Left hindlimb (tissue), 1 donor: ENCODE results near the gene VAT1L.
"Not testable (repeated sequence)": the region's sequence is repeated elsewhere in the genome, so short reads cannot be mapped to it uniquely, and the experiment has no call there.

ENCODE experiments used
- DNase-seq: peaks from one replicate; pipeline ENCODE4 v3.0.0-alpha.2; 2018

Gene VAT1L

GRCh38 chr16:77913738-77914253, 125.4 kb downstream of the VAT1L start:
- DNase-seq: no peak

GRCh38 chr16:77916111-77916510, 127.7 kb downstream of the VAT1L start:
- DNase-seq: no peak

DNA sequence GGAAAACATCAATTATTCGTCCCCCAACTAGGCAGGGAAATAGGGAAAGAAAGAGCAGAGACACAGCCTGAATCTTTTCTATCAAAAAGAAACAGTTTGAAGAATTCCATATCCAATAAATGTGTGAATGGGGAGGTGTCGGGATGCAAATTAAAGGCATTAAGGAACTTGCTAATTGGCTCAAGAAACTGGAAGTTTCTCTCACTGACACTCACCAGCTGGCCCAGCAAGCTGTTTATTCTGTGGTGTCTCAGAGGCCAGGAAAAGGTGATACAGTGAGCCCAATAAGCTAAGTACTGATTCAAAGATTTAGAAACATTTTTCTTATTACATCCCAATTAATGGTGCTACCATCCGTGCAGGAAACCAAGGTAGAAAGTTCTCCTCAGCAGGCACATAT, 129.6 kb downstream of the VAT1L start:
- DNase-seq: no peak

DNA sequence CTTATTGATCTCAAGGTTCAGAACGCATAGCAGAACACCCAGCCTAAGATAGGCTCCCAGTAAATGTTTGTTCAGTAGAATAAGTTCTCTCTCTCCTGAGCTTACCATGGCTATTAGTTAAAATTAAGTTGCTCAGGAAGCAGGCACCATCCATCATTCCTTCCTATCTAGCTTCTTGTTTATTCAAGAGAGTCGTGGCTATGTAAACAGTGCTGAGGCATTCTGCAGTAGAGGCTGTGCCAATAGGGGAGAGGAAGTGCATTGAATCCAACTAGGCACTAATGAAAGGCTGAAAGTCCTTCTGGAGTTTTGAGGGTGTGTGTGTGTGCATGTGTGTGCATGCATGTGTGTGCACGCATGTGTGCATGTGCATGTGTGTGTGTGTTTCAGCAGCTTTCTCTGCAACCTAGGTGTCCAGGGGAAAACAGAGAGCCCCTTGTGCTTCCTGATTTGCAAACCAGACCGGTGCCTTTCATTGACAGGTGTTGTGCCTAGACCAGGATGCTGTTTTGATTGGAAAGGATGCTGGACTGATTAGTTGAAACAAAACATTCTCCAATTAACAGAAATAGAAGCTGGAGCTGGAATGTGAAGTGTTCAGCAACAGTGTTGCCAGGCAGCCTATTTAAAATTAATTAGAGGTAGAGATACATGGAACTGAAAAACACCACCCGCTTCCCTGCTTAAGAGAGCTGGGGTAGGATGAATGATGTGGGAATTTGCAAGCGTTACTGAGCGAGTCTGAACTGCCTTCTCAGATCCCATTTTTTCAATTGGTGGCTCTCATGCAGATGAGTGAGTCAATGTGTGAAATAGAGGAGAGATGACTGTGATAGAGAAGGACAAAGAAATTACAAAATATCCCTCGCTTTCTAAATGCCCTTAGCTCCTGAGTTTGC, 130.7 kb downstream of the VAT1L start:
- DNase-seq: no peak

- no peak for DNase-seq
These were observed 131.5 kb downstream of the VAT1L start for GRCh38 chr16:77919761-77920415.

DNA sequence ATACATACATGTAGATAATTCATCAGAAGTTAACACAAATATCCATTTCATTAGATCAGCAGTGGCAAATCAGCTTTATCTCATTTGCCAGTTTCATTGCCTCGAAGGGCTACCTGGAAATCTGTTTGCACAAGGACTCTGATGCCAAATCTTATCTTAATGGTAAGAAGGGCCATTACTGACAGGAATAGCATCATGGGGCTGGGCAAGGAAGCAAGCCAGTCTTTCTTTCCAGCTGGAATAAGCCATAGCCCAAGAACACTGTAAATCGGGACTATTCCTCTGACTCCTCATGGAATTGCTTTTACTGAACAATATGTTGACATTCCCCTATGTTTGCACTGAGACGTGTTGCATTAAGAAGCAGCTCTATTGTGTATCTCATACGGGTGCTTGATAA, 132.6 kb downstream of the VAT1L start:
- DNase-seq: no peak

GRCh38 chr16:77922228-77922754, 133.9 kb downstream of the VAT1L start:
- DNase-seq: no peak

- DNase-seq: no peak
These were observed 137.2 kb downstream of the VAT1L start for GRCh38 chr16:77925531-77925930.

- DNase-seq: no peak
These were observed 139.7 kb downstream of the VAT1L start for GRCh38 chr16:77928096-77928495.

DNA sequence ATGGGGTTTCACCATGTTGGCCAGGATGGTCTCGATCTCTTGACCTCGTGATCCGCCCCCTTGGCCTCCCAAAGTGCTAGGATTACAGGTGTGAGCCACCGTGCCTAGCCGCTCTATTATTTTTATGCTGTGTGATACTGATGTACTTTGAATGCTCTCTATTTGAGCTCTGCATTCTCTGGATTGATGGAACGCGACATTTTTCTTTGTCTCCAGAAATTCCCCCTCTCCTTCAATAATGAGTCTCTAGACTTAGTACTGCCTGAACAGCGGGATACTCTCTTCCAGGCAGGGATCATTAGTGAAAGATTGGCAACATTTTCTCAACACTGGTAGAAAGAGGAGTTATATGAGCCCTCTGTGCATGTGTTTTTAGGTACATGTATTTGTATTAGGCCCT, 140.6 kb downstream of the VAT1L start:
- DNase-seq: no peak

DNA sequence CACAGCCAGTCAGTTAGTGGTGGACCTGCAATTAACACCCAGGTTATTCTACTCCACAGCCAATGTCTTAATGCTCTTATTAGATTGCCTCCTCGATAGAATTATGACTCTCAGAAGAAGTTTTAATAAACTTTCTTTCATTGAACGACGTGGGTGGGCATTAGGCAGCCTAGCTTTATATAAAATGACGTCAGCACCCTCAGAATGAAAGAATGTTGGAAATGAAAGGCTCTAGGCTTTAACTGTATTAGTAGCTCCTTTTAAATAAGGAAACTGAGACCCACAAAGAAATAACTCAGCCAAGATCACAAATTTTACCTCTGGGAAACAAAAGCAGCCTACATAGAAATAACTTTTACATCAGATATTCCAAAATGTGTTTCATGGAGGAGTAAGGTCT, 142.7 kb downstream of the VAT1L start:
- DNase-seq: no peak

DNA sequence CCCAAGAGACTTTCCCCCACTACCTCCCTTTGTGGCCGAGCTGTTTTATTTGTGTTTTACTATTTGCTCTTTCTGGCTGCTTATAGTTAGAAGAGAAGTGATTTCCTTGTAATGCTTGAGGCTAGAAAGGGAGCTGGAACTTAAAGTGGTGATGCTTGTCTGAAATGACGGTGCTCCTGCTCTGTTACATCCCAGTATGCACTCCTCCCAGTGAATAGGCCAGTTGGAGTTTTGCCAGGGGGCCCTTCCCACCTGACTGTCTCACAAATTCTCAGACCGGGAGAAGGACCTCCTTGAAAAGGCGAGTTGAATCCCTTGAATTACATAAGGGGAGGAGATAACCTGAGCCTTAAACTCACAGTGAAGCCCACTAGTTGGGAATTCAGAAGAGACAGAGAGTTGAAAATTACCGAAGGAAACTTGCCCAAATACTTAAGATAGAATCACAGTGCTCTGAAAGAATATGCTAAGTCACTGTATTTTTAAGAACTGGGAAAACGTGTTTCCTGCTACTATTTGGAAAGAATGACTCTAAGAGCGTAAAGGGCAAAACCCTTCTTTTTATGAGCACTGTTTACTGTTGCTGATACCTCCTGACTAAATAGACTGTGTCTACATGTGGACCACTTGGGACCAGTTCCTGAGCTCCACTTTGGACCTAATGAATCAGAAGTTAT, 149.2 kb downstream of the VAT1L start:
- DNase-seq: no peak

DNA sequence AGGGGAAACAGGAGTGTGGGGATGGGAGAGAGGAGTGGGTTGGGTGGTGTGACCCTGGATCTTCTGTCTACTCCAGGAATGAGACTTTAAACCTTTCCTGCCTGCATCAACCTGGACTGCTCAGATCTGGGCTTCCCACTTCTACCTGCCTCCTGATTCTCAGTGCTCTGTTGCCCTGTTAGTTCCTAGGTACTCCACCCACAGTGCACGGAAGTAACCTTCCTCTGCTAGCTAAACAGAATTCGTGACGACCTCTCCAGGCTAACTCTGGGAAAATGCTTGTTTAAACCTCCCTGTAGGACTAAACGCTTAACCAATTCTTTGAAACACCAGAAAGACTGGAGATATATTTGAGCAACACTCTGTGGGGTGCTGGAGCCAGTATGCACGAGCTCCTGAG, 150.5 kb downstream of the VAT1L start:
- no peak for DNase-seq

- peak; percentile 56 for DNase-seq
These were observed 151.6 kb downstream of the VAT1L start for GRCh38 chr16:77939968-77940367.

DNA sequence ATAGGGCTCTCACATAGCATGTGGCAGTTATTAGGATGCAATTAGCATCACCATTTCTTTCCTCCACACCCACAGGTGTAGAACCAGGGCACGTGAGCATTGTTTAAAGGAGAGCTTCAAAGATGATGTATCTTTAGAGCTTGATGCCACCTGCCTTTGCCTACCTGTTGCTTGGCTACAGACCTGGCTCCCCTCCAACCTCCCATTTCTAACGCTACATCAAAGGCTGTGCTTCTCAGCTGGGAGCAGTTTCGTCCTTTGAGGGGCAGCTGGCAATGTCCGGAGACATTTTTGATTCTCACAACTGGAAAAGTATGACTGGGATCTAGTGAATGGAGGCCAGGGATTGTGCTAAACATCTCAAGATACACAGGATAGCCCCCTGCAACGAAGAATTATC, 155.4 kb downstream of the VAT1L start:
- no peak for DNase-seq

DNA sequence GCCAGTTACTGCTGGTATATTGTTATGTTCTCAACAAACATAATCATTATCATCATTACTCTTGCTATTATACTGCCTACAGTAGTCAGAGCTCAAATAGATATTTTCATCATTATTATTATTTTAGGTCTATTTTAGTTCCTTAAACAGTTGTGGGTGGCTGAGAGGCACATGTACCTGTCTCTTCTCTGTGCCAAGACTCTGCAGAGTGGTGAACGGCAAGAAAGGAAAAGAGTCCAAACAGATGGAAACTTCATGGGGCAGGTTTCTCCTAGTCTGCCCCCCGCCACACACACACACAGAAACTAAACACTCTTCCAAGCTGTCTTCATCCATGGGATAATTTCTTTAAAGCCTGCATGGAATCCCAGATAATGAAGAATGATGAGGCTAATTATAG, 156.3 kb downstream of the VAT1L start:
- no peak for DNase-seq

DNA sequence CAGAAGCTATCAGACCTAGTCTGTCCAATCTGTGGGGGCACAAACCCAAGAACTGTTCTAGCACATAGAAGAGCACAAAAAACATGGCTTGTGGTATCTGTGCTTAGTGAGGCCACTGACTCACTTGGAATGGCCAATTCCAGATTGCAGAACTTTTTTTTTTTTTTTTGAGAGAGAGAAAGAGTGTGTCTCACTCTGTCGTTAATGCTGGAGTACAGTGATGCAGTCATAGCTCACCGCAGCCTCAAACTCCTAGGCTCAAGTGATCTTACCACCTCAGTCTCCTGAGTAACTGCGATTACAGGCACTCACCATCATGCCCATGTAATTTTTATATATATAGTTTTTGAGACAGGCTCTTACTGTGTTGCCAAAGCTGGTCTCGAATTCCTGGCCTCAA, 156.8 kb downstream of the VAT1L start:
- no peak for DNase-seq

- no peak for DNase-seq
These were observed 158.5 kb downstream of the VAT1L start for GRCh38 chr16:77946823-77947222.

DNA sequence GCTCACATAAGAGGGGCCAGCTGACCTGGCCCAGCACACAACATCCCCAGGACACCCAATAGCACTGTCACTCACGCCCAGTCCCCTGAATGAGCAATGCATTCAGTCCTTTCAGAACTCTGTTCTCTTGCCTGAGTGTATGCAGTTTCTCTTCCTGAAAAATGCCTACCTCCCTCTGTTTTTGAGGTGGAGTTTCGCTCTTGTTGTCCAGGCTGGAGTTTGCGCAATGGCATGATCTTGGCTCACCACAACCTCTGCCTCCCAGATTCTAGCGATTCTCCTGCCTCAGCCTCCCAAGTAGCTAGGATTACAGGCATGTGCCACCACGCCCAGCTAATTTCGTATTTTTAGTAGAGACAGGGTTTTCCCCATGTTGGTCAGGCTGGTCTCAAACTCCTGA, 159.2 kb downstream of the VAT1L start:
- DNase-seq: not testable (repeated sequence)

- no peak for DNase-seq
These were observed 160.5 kb downstream of the VAT1L start for GRCh38 chr16:77948835-77949234.

- no peak for DNase-seq
These were observed 161.1 kb downstream of the VAT1L start for GRCh38 chr16:77949445-77949844.

- no peak for DNase-seq
These were observed 163.4 kb downstream of the VAT1L start for GRCh38 chr16:77951788-77952187.

DNA sequence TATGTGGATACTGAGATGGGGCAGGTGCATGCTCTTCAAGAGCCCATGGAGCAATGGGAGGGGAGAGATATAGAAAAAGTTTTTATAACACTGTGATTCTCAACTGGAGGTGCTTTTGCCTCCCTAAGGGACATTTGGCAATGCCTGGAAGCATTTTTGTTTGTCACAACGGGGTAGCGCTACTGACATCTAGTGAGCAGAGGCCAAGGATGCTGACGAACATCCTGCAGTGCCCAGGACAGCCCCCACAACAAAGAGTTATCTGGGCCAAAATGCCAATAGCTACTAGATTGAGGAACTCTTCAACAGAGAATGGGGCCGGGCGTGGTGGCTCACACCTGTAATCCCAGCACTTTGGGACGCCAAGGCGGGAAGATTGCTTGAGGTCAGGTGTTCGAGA, 166.8 kb downstream of the VAT1L start:
- DNase-seq: no peak
